ENCODE data around the gene CDKN2A.

GRCh38 chr9:21991072-21991959 lies 2.9 kb downstream of the CDKN2A start:
- TF ChIP-seq POLR2AphosphoS5 (IDR thresholded peaks at IDR 0.05; ENCODE audit: low read depth) (no peak), GABPA (IDR thresholded peaks at IDR 0.05; ENCODE audit: low read depth) (no peak), CTCF (IDR thresholded peaks at IDR 0.05; ENCODE audit: insufficient read depth, low read length) (no peak)
